ENCODE data around the gene RLN3.

GRCh38 chr19:14073261-14073924 is 45.4 kb downstream of the RLN3 start:
- TF ChIP-seq POLR2AphosphoS5 (IDR thresholded peaks at IDR 0.05) (peak; percentile 38 to 73 (median 64)), CTCF (IDR thresholded peaks at IDR 0.05 in 8 of 11, conservative IDR thresholded peaks at IDR 0.05 in 3 of 11) (peak in 7 of 11 experiments; percentile 2 to 68 (median 34)), POLR2A (IDR thresholded peaks at IDR 0.05) (no peak)
